Loucy (cell line): ENCODE results near the gene MOV10L1.

Experiments used
- EZH2phosphoT487 ChIP-seq: fragments of 200-600 bp; IDR thresholded peaks from 2 replicates; pipeline ENCODE4 v1.6.1; 2018; ENCODE audit warnings: antibody characterized with exemption, mild to moderate bottlenecking, moderate library complexity, borderline replicate concordance
- TF ChIP-seq, protein P1 (sequence below): fragments of 200-600 bp; sonication (generic); conservative IDR thresholded peaks from 2 replicates; pipeline ENCODE4 v1.5.1; 2014; ENCODE audit warnings: mild to moderate bottlenecking, antibody characterized with exemption, low read length

DNA sequence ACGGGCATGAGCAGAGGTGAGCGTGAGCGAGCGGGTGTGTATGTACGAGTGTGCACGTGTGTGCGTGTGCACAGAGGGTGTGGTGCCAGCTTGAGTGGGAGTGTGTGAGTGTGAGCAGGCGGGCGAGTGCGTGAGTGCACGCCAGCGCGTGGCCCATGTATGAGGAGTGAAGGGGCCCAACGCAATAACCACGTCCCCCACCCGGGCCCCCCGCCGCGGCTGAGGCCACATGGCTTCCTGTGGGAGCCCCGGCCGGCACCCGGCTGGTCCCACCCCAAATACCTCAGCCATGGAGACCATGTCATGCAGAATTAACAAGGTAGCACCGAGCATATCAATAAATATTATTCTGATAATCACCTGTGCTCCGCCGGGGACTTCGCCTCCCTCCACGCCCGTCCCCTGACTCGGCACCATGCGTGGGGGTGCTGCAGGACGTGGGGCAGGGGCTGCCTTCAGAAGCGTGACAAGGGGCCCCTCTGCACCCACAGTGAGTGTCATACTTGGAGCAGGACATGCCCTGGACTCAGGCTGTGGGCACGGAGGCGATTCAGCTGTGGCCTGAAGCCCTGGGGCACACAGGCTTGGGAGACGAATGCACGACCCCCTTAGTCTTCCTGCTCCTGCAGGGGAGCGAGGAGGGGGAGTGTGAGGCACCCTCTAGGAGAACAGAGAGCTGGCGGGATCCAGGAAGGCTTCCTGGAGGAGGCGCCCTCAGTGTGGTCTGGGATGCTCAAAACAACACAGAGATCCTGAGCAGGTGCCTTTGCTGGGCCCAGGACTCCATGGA, 90.3 kb downstream of the MOV10L1 start:
- TF ChIP-seq, protein P1, sequence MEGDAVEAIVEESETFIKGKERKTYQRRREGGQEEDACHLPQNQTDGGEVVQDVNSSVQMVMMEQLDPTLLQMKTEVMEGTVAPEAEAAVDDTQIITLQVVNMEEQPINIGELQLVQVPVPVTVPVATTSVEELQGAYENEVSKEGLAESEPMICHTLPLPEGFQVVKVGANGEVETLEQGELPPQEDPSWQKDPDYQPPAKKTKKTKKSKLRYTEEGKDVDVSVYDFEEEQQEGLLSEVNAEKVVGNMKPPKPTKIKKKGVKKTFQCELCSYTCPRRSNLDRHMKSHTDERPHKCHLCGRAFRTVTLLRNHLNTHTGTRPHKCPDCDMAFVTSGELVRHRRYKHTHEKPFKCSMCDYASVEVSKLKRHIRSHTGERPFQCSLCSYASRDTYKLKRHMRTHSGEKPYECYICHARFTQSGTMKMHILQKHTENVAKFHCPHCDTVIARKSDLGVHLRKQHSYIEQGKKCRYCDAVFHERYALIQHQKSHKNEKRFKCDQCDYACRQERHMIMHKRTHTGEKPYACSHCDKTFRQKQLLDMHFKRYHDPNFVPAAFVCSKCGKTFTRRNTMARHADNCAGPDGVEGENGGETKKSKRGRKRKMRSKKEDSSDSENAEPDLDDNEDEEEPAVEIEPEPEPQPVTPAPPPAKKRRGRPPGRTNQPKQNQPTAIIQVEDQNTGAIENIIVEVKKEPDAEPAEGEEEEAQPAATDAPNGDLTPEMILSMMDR: no peak
- TF ChIP-seq EZH2phosphoT487: no peak
